ENCODE data around the gene LRRC17. TPM values are rescaled to one million over a fixed set of nuclear protein-coding genes. Genes with fewer than 3 reads are reported as not detected.

Gene LRRC17
- total and polyA plus RNA-seq, 8 donors: 2.2 to 27.9 (median 2.7) TPM; not detected in 3

DNA sequence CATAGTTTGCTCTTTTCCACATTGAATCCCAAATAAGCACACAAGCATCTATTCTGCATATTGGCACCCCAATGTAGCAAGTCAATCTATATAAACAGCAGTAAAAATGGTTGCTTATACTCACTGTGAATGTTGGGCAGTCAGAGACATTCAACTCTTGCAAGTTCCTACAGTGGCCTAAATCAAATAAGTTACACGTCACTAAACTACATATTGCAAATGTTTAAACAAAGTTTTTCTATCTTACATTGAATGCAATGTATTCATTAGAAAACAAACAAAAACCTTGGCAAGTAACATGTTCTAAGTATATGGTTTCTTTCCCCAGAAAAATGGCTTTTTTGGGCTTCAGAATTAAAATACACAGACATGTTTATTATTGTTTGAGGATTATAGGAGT lies 19.0 kb downstream of the LRRC17 start:
- Histone ChIP-seq H3K9me3 (no peaks in the 10 kb centered on the region), H3K4me1 (peaks cover 8 to 61% (median 36%) of the 10 kb centered on the region in 4 donors), H3K4me3 (peak overlapping the region in 1 of 4 donors; percentile 25), H3K27me3 (no peaks in the 10 kb centered on the region), H3K36me3 (no peaks in the 10 kb centered on the region), H3K27ac (peak overlapping the region in 4 of 5 donors; percentile 28 to 87 (median 71))
- intact Hi-C loops (cut with DNase I; ENCODE audit: low total_unique reads): no loop called here
- TF ChIP-seq POLR2A (IDR thresholded peaks at IDR 0.05) (no peak), EP300 (IDR thresholded peaks at IDR 0.05) (no peak), POLR2AphosphoS5 (IDR thresholded peaks at IDR 0.05) (no peak)
- TF ChIP-seq, protein P1, sequence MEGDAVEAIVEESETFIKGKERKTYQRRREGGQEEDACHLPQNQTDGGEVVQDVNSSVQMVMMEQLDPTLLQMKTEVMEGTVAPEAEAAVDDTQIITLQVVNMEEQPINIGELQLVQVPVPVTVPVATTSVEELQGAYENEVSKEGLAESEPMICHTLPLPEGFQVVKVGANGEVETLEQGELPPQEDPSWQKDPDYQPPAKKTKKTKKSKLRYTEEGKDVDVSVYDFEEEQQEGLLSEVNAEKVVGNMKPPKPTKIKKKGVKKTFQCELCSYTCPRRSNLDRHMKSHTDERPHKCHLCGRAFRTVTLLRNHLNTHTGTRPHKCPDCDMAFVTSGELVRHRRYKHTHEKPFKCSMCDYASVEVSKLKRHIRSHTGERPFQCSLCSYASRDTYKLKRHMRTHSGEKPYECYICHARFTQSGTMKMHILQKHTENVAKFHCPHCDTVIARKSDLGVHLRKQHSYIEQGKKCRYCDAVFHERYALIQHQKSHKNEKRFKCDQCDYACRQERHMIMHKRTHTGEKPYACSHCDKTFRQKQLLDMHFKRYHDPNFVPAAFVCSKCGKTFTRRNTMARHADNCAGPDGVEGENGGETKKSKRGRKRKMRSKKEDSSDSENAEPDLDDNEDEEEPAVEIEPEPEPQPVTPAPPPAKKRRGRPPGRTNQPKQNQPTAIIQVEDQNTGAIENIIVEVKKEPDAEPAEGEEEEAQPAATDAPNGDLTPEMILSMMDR (IDR thresholded peaks at IDR 0.05): no peak
- no peak for DNase-seq
- WGBS, 5 donors: 22 to 55% (median 30%) methylated on average over 1 of the region's 1 CpG

DNA sequence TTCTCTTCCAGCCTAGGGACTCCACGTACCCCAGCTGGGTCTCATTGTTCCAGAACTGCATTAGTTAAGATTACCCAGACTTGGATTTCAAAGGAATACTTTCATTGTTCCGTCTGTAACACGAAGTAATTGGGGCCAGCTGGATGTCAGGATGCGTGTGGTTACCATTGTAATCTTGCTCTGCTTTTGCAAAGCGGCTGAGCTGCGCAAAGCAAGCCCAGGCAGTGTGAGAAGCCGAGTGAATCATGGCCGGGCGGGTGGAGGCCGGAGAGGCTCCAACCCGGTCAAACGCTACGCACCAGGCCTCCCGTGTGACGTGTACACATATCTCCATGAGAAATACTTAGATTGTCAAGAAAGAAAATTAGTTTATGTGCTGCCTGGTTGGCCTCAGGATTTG lies 21.0 kb downstream of the LRRC17 start:
- no peaks in the 10 kb centered on the region for H3K36me3 ChIP-seq
- peak overlapping the region; percentile 69 to 87 (median 81) for H3K27ac ChIP-seq
- DNase-seq: peak; percentile 78 to 91
- no peaks in the 10 kb centered on the region for H3K27me3 ChIP-seq
- H3K4me3 ChIP-seq: peak overlapping the region in 2 of 4 donors; percentile 14 to 25
- H3K9me3 ChIP-seq: no peaks in the 10 kb centered on the region
- WGBS, 5 donors: 21 to 49% (median 37%) methylated on average over 15 of the region's 15 CpGs
- peaks cover 16 to 64% (median 43%) of the 10 kb centered on the region in 4 donors for H3K4me1 ChIP-seq
- intact Hi-C loops (cut with DNase I; ENCODE audit: low total_unique reads): no loop called here
- TF ChIP-seq, protein P1 (IDR thresholded peaks at IDR 0.05): no peak
- peak in 2 of 3 donors; percentile 45 to 60 for TF ChIP-seq POLR2AphosphoS5 (IDR thresholded peaks at IDR 0.05)
- TF ChIP-seq EP300 (IDR thresholded peaks at IDR 0.05): no peak
- TF ChIP-seq POLR2A (IDR thresholded peaks at IDR 0.05): no peak

DNA sequence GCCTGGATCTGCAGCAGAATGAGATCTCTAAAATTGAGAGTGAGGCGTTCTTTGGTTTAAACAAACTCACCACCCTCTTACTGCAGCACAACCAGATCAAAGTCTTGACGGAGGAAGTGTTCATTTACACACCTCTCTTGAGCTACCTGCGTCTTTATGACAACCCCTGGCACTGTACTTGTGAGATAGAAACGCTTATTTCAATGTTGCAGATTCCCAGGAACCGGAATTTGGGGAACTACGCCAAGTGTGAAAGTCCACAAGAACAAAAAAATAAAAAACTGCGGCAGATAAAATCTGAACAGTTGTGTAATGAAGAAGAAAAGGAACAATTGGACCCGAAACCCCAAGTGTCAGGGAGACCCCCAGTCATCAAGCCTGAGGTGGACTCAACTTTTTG lies 21.4 kb downstream of the LRRC17 start:
- Histone ChIP-seq H3K4me1 (peaks cover 16 to 69% (median 48%) of the 10 kb centered on the region in 4 donors), H3K4me3 (peak overlapping the region in 2 of 4 donors; percentile 14 to 25), H3K36me3 (no peaks in the 10 kb centered on the region), H3K27me3 (no peaks in the 10 kb centered on the region), H3K27ac (peak overlapping the region; percentile 69 to 87 (median 81)), H3K9me3 (no peaks in the 10 kb centered on the region)
- intact Hi-C loops (cut with DNase I; ENCODE audit: low total_unique reads): no loop called here
- TF ChIP-seq POLR2AphosphoS5 (IDR thresholded peaks at IDR 0.05) (no peak), POLR2A (IDR thresholded peaks at IDR 0.05) (no peak), EP300 (IDR thresholded peaks at IDR 0.05) (no peak)
- TF ChIP-seq, protein P1 (IDR thresholded peaks at IDR 0.05): no peak
- 34 to 48% (median 44%) methylated on average over 8 of the region's 8 CpGs for WGBS, 5 donors
- DNase-seq: peak in 1 of 2 donors; percentile 32

DNA sequence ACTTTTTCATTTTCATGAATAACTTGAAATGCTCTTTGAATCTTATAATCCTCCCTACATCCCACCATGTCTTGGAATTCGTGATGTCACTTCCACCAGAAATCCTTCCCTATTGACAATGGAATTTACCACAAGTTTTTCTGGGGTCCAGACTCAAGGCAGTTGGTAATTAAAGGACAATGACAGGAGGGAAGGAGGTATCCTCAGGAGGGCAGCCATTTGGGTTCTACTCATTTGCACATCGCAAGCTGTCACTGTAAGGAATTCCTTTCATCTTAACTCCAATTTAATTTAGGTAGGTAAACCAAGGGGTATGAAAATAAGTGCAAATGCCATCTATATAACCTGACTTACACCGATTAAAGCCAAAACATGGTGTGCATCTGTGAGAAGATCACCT lies 21.9 kb downstream of the LRRC17 start:
- 43 to 74% (median 58%) methylated on average over 3 of the region's 3 CpGs for WGBS, 5 donors
- H3K27ac ChIP-seq: peak overlapping the region; percentile 69 to 87 (median 81)
- TF ChIP-seq, protein P1 (IDR thresholded peaks at IDR 0.05): no peak
- TF ChIP-seq POLR2AphosphoS5 (IDR thresholded peaks at IDR 0.05) (no peak), POLR2A (IDR thresholded peaks at IDR 0.05) (no peak), EP300 (IDR thresholded peaks at IDR 0.05) (no peak)

More for the DNA sequence above, 21.9 kb downstream of the LRRC17 start:
- Histone ChIP-seq H3K4me1 (peaks cover 16 to 73% (median 49%) of the 10 kb centered on the region in 4 donors), H3K27me3 (no peaks in the 10 kb centered on the region), H3K36me3 (no peaks in the 10 kb centered on the region), H3K4me3 (peak overlapping the region in 2 of 4 donors; percentile 14 to 25), H3K9me3 (no peaks in the 10 kb centered on the region)
- intact Hi-C loops (cut with DNase I; ENCODE audit: low total_unique reads): no loop called here
- DNase-seq: no peak
